ENCODE measurements around the gene GRAMD1C.

Gene GRAMD1C

DNA sequence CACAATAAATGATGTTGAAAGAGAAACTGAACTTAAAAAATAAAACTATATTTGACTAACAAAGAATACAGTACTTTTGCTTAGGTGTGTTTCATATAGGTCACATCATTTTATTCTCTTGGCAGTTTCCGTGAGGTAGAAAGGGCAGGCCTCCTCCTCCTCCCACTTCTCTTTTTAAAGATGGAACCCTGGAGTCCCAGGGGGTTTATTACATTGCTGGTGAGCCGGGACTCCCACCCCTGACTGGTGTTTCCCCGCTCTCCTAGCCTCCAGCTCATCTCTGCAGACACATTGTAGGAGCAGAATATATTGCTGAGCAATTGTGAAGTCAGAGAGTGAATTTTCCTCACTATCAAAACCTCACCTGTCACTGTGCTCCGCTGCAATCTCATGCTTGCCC, 139.2 kb downstream of the GRAMD1C start:
- Histone ChIP-seq H3K27ac (no peak overlapping the region), H3K36me3 (peaks cover 13 to 41% (median 34%) of the 10 kb centered on the region in 3 donors), H3K4me1 (no peaks in the 10 kb centered on the region), H3K27me3 (no peaks in the 10 kb centered on the region), H3K9me3 (peaks cover 0 to 16% (median 6%) of the 10 kb centered on the region in 3 donors), H3K4me3 (no peak overlapping the region)
- no peak for TF ChIP-seq CTCF (IDR thresholded peaks at IDR 0.05)
- intact Hi-C loops (cut with DNase I; ENCODE audit: low total_unique reads), result no loop called here
- no peak for DNase-seq

DNA sequence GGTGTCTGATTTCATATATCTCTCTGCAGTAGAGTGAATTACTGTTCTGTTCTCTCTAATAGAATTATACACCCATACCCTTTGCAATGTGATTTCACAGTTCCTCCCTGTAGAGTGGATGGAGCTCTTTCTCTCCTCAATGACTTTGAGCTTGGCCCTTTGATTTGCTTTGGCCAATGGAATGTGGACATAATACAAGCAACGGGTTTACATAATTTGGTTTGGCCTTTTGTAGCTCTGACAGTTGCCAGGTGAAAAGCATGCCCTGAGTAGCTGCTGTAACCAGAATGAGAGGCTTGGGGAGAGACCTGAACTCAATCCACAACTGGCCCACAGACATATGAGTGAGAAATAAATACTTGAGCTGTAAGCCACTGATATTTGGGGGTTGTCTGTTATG, 141.3 kb downstream of the GRAMD1C start:
- H3K27ac ChIP-seq, result no peak overlapping the region
- H3K27me3 ChIP-seq, result no peaks in the 10 kb centered on the region
- no peak overlapping the region for H3K4me3 ChIP-seq
- intact Hi-C loops (cut with DNase I; ENCODE audit: low total_unique reads), result no loop called here
- no peak for DNase-seq
- no peaks in the 10 kb centered on the region for H3K9me3 ChIP-seq
- H3K4me1 ChIP-seq, result no peaks in the 10 kb centered on the region
- no peak for TF ChIP-seq CTCF (IDR thresholded peaks at IDR 0.05)
- peaks cover 21 to 42% (median 33%) of the 10 kb centered on the region in 3 donors for H3K36me3 ChIP-seq

DNA sequence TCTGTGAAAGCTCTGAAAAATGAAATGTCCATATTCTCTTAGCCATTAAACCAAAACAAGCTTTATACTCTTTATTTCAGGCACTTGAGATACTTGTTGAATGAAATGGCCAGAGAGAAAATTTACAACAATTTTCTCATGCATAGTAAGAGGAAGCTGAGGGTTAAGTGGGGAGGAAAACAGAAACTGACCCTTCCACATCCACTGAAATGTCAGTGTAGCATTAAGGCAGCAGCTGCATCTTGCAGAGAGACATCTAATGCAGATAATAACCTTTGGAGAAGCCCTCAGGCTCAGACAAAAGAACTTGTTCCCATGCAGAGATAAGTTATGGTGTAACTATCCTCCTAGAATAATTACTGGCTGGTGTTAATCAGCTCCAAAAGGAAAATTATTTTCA, 143.2 kb downstream of the GRAMD1C start:
- no peak for DNase-seq
- intact Hi-C loops (cut with DNase I; ENCODE audit: low total_unique reads), result no loop called here
- TF ChIP-seq CTCF (IDR thresholded peaks at IDR 0.05), result no peak
- no peaks in the 10 kb centered on the region for H3K9me3 ChIP-seq
- no peaks in the 10 kb centered on the region for H3K4me1 ChIP-seq
- H3K27me3 ChIP-seq, result no peaks in the 10 kb centered on the region
- H3K36me3 ChIP-seq, result peaks cover 23 to 59% (median 23%) of the 10 kb centered on the region in 3 donors
- no peak overlapping the region for H3K27ac ChIP-seq
- H3K4me3 ChIP-seq, result no peak overlapping the region

DNA sequence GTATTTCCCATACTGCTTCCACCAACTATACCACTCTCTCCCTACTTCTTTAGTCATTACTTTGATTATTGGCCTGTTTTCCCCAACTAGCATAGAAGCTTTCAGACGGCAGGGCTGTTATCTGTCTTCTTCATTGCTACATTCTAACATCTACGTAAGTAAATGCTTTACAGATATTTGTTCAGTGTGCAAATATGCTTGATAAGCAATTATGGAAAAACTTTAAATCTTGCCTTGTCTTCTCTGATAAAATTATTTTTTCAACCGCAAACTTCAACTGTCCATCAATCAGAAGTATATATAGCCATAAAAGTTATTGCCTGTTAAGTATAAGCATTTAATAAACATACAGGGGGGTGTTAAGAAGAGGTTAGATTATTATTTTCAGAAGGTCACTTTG, 145.0 kb downstream of the GRAMD1C start:
- Histone ChIP-seq H3K4me3 (no peak overlapping the region), H3K27me3 (no peaks in the 10 kb centered on the region), H3K9me3 (no peaks in the 10 kb centered on the region), H3K27ac (no peak overlapping the region), H3K36me3 (peaks cover 11 to 48% (median 13%) of the 10 kb centered on the region in 3 donors), H3K4me1 (no peaks in the 10 kb centered on the region)
- no peak for DNase-seq
- TF ChIP-seq CTCF (IDR thresholded peaks at IDR 0.05), result no peak
- intact Hi-C loops (cut with DNase I; ENCODE audit: low total_unique reads), result no loop called here

DNA sequence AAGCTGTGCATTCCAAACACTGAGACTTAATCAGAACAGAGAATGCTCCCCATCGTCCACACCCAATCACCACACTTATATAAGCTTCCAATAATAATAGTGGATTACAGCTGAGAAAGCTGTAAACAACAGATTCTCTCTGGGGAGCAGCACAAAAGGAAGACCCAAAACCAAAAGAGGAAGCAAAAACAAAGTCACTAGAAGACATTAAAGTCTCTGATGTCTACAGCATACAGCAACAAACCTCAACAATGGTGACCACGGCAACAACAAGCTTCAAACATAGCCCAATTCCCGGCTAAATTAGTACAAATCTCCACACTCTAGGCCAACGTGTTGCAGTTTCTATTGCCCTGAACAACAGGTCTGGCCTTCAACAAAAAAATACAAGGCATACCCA, 147.0 kb downstream of the GRAMD1C start:
- TF ChIP-seq CTCF (IDR thresholded peaks at IDR 0.05), result no peak
- Histone ChIP-seq H3K4me3 (no peak overlapping the region), H3K36me3 (peaks cover 9 to 32% (median 17%) of the 10 kb centered on the region in 3 donors), H3K27ac (no peak overlapping the region), H3K27me3 (no peaks in the 10 kb centered on the region), H3K9me3 (no peaks in the 10 kb centered on the region), H3K4me1 (no peaks in the 10 kb centered on the region)
- no peak for DNase-seq
- intact Hi-C loops (cut with DNase I; ENCODE audit: low total_unique reads), result no loop called here
